K562 (cell line): ENCODE results near the gene LRRC47. TPM values are rescaled to one million over a fixed set of nuclear protein-coding genes. Genes with fewer than 3 reads are reported as not detected.

ENCODE experiments used
- ATAC-seq: fragments of 200-7000 bp; cut with Tn5 transposase; 3 replicates; pipeline ENCODE4 v1.9.1; 2020; ENCODE audit warnings: moderate library complexity
- BruUV-seq: library from RNA; stranded (reverse); fragments of 400-500 nt; replicated peaks from 2 replicates; lab custom pipeline; 2021; lab: Mats Ljungman, UMichigan
- CTCF ChIA-PET: fragments of 300-600 bp; formaldehyde crosslinking; extraction: SDS; loops from one replicate; lab custom pipeline; 2021; ENCODE audit warnings: low intra/inter-chr PET ratio; lab: Yijun Ruan, JAX
- POLR2A ChIA-PET: fragments of 300-600, 350-650 bp; sonication (Branson Sonifier 250); formaldehyde crosslinking; extraction: SDS; loops from one replicate; lab custom pipeline; 2021; ENCODE audit warnings: antibody characterized with exemption, inconsistent platforms; lab: Yijun Ruan, JAX
- DNase-seq, 4 experiments: peaks; one replicate each; pipeline versions ENCODE4 v3.0.0 to v3.0.0-alpha.2; 2011 to 2018; ENCODE audit warnings: low spot score in 3 of 4, mixed read lengths in 3 of 4; ENCODE audit errors: extremely low read depth in 1 of 4
- FAIRE-seq: peaks from 2 replicates; lab custom pipeline; 2011; peaks lifted over from hg19 to GRCh38; lab: Jason Lieb, UNC
- H2AFZ ChIP-seq: 2 replicates; pipeline ENCODE4 v1.6.0; 2011; ENCODE audit warnings: low read depth, low read length, control low read depth, inconsistent platforms
- H3K27ac ChIP-seq: fragments of 200-600 bp; 3 replicates; pipeline ENCODE4 v1.8.0; 2011; ENCODE audit warnings: low read depth, mild to moderate bottlenecking, control low read depth, inconsistent platforms, low read length, moderate library complexity, mixed read lengths; ENCODE audit errors: extremely low read depth
- H3K27me3 ChIP-seq, 2 experiments: fragments of 300-600 bp in 1 of 2; 2 replicates in 1 of 2; 3 replicates in 1 of 2; pipeline versions ENCODE4 v1.6.0 to v1.8.0; 2011; ENCODE audit warnings: inconsistent platforms in 2 of 2, low read length in 2 of 2, mild to moderate bottlenecking in 1 of 2, mixed read lengths in 1 of 2, moderate library complexity in 1 of 2; ENCODE audit not compliant: control insufficient read depth in 2 of 2, insufficient read depth in 2 of 2
- H3K36me3 ChIP-seq: fragments of 300-600 bp; 3 replicates; pipeline ENCODE4 v1.8.0; 2011; ENCODE audit warnings: mild to moderate bottlenecking, low read length, inconsistent platforms; ENCODE audit not compliant: control insufficient read depth, insufficient read depth
- H3K4me1 ChIP-seq, 2 experiments: fragments of 200-600 bp in 1 of 2; replicated peaks in 1 of 2; 2 replicates in 1 of 2; 3 replicates in 1 of 2; pipeline versions ENCODE4 v1.5.1 to v1.8.0; 2011; ENCODE audit warnings: inconsistent platforms in 2 of 2, low read length in 2 of 2, mild to moderate bottlenecking in 1 of 2, mixed read lengths in 1 of 2, moderate library complexity in 1 of 2; ENCODE audit not compliant: control insufficient read depth in 2 of 2, insufficient read depth in 2 of 2
- H3K4me2 ChIP-seq: 2 replicates; pipeline ENCODE4 v1.6.1; 2011; ENCODE audit warnings: low read length, control low read depth, inconsistent platforms, mixed read lengths; ENCODE audit not compliant: insufficient read depth
- H3K4me3 ChIP-seq: fragments of 200-600 bp; sonication (generic), shearing (Covaris generic); 2 replicates; pipeline ENCODE4 v1.5.1; 2016; ENCODE audit warnings: control low read depth, inconsistent platforms
- H3K79me2 ChIP-seq: fragments of 200-600 bp; 3 replicates; pipeline ENCODE4 v1.8.0; 2011; ENCODE audit warnings: low read length, inconsistent platforms; ENCODE audit not compliant: control insufficient read depth, insufficient read depth
- H3K9ac ChIP-seq, 2 experiments: 2 replicates each; pipeline versions ENCODE4 v1.6.0 to v1.6.1; 2011; ENCODE audit warnings: low read depth in 2 of 2, low read length in 2 of 2, control low read depth in 1 of 2, inconsistent platforms in 1 of 2, mild to moderate bottlenecking in 1 of 2, mixed read lengths in 1 of 2; ENCODE audit not compliant: insufficient read depth in 1 of 2
- H3K9me1 ChIP-seq: one replicate; pipeline ENCODE4 v1.6.0; 2011; ENCODE audit warnings: inconsistent platforms, mild to moderate bottlenecking, low read length, moderate library complexity; ENCODE audit not compliant: control insufficient read depth, insufficient read depth
- H3K9me3 ChIP-seq: replicated peaks from 2 replicates; pipeline ENCODE4 v1.5.1; 2011; ENCODE audit warnings: low read depth, low read length, inconsistent platforms; ENCODE audit not compliant: control insufficient read depth, insufficient read depth
- H4K20me1 ChIP-seq: replicated peaks from 2 replicates; pipeline ENCODE4 v1.6.1; 2011; ENCODE audit warnings: low read length, inconsistent platforms, mixed read lengths; ENCODE audit not compliant: control insufficient read depth, insufficient read depth
- ARID1B ChIP-seq: fragments of 450-650 bp; IDR thresholded peaks from 2 replicates; pipeline ENCODE4 v1.6.1; 2016; ENCODE audit warnings: antibody characterized with exemption, mild to moderate bottlenecking, inconsistent platforms
- BHLHE40 ChIP-seq: IDR thresholded peaks from 2 replicates; pipeline ENCODE4 v1.6.1; 2011; ENCODE audit warnings: low read length, improper control_type of control experiment
- CHD2 ChIP-seq: IDR thresholded peaks from 2 replicates; pipeline ENCODE4 v1.6.1; 2011; ENCODE audit warnings: low read depth, low read length
- CXXC5 ChIP-seq: fragments of 250-450 bp; sonication (Bioruptor Pico); IDR thresholded peaks from 2 replicates; pipeline ENCODE4 v1.8.0; 2022; ENCODE audit warnings: inconsistent platforms, mild to moderate bottlenecking, moderate library complexity
- FOS ChIP-seq: IDR thresholded peaks from 3 replicates; pipeline ENCODE4 v1.6.1; 2011; ENCODE audit not compliant: insufficient read length; ENCODE audit errors: extremely low read depth
- FOXJ2 ChIP-seq: fragments of 200-800 bp; sonication (Bioruptor generic); IDR thresholded peaks from 2 replicates; pipeline ENCODE4 v1.6.1; 2016; ENCODE audit warnings: missing genetic modification characterization, missing compliant biosample characterization
- FOXJ3 ChIP-seq: sonication (generic); formaldehyde crosslinking; IDR thresholded peaks from 2 replicates; pipeline ENCODE4 v1.4.0; 2020; ENCODE audit warnings: mild to moderate bottlenecking, missing genetic modification reagents
- JUND ChIP-seq, 2 experiments: IDR thresholded peaks; 2 replicates in 1 of 2; 3 replicates in 1 of 2; pipeline ENCODE4 v1.6.1; 2011; ENCODE audit warnings: borderline replicate concordance in 2 of 2, low read depth in 2 of 2, low read length in 2 of 2, improper control_type of control experiment in 1 of 2, missing biosample characterization in 1 of 2, missing genetic modification characterization in 1 of 2, missing genetic modification reagents in 1 of 2
- MAZ ChIP-seq, 2 experiments: fragments of 450-650 bp in 1 of 2; sonication (generic) in 1 of 2; formaldehyde crosslinking; IDR thresholded peaks in 1 of 2; conservative IDR thresholded peaks in 1 of 2; 2 replicates each; pipeline versions ENCODE4 v1.4.0 to v1.5.0; 2020; ENCODE audit warnings: mild to moderate bottlenecking in 1 of 2, missing genetic modification reagents in 1 of 2
- PTRF ChIP-seq: fragments of 450-650 bp; IDR thresholded peaks from 2 replicates; pipeline ENCODE4 v1.6.1; 2016; ENCODE audit warnings: mild to moderate bottlenecking, missing genetic modification characterization, missing compliant biosample characterization
- RCOR1 ChIP-seq, 2 experiments: IDR thresholded peaks; 2 replicates each; pipeline ENCODE4 v1.6.1; 2012; ENCODE audit warnings: low read depth in 2 of 2, low read length in 2 of 2, borderline replicate concordance in 1 of 2, improper control_type of control experiment in 1 of 2
- SMAD3 ChIP-seq: fragments of 450-650 bp; formaldehyde crosslinking; conservative IDR thresholded peaks from 2 replicates; pipeline ENCODE4 v1.4.0; 2020; ENCODE audit warnings: mild to moderate bottlenecking
- SMARCA4 ChIP-seq: fragments of 450-650 bp; IDR thresholded peaks from 2 replicates; pipeline ENCODE4 v1.6.1; 2016
- TBL1XR1 ChIP-seq, 2 experiments: IDR thresholded peaks; 2 replicates each; pipeline ENCODE4 v1.6.1; 2012; ENCODE audit warnings: improper control_type of control experiment in 2 of 2, low read length in 2 of 2, mild to moderate bottlenecking in 1 of 2
- ZNF384 ChIP-seq: IDR thresholded peaks from 2 replicates; pipeline ENCODE4 v1.6.1; 2012; ENCODE audit warnings: low read depth, low read length, improper control_type of control experiment
- ZNF592 ChIP-seq: fragments of 450-650 bp; IDR thresholded peaks from 2 replicates; pipeline ENCODE4 v1.6.1; 2017; ENCODE audit warnings: antibody characterized with exemption, mild to moderate bottlenecking
- WGBS: fragments of 100-300 bp; shearing (Covaris generic); methylation state at CpG from one replicate; pipeline ENCODE4 v1.1.6; 2016; ENCODE audit warnings: low coverage, mixed read lengths; ENCODE audit not compliant: insufficient coverage; ENCODE audit errors: missing lambda C conversion rate; 5-methylcytosine and 5-hydroxymethylcytosine counted together
- in situ Hi-C: fragments of 300-500 bp; cut with MboI; formaldehyde crosslinking; loops from 4 replicates; pipeline ENCODE4 v1.15.0; 2018; ENCODE audit warnings: inconsistent platforms, mixed read lengths
- intact Hi-C: fragments of 100-400 bp; cut with micrococcal nuclease; formaldehyde crosslinking; loops from 2 replicates; pipeline ENCODE4 v1.14.2; 2022
- polyA plus RNA-seq, 8 experiments: library from polyadenylated mRNA; depleted of rRNA in 4 of 8; stranded (reverse) in 5 of 8; unstranded in 3 of 8; fragments of >200 nt; fragmentation: Nextera tagmentation in 2 of 8; fragmentation: Illumina TruSeq in 1 of 8; extraction: Ambion mirVana in 2 of 8; extraction: Trizol in 1 of 8; gene quantifications; 2 replicates each; pipeline versions ENCODE4 v1.2.1 to v1.2.3, GENCODE V29; 2011 to 2014; ENCODE audit warnings: inconsistent platforms in 1 of 8, missing spikeins in 1 of 8
- total RNA-seq, 7 experiments: library from RNA; depleted of rRNA in 6 of 7; stranded (reverse); fragments of >200 nt in 6 of 7; fragmentation: Illumina TruSeq in 2 of 7; extraction: Trizol in 2 of 7; gene quantifications; 2 replicates each; pipeline versions ENCODE4 v1.2.1 to v1.2.3, GENCODE V29; 2011 to 2021; ENCODE audit warnings: low replicate concordance in 1 of 7
- TF ChIP-seq, protein P1 (sequence below), 2 experiments: fragments of 450-650 bp; conservative IDR thresholded peaks; 2 replicates each; pipeline ENCODE4 v1.6.1; 2017; ENCODE audit warnings: mild to moderate bottlenecking in 2 of 2, moderate library complexity in 2 of 2

The LRRC47 gene
- total and polyA plus RNA-seq, 9 of the 15 experiments (the other 6 are each of a cell fraction or from before 2014, with no cell fraction given) = 4.6 to 68.0 (median 35.9) TPM

- Histone ChIP-seq H3K27me3 (no peaks in the 10 kb centered on the region), H3K36me3 (no peaks in the 10 kb centered on the region), H3K79me2 (no peaks in the 10 kb centered on the region), H3K9me1 (no peaks in the 10 kb centered on the region), H3K27ac (peak overlapping the region; percentile 76), H3K4me3 (no peak overlapping the region), H3K4me2 (peak overlapping the region; percentile 62), H2AFZ (peak overlapping the region; percentile 99), H4K20me1 (no peaks in the 10 kb centered on the region), H3K9ac (peak overlapping the region; percentile 64 to 71; a peak in 3 of 4 replicates), H3K9me3 (no peaks in the 10 kb centered on the region), H3K4me1 (peaks cover 13 to 32% of the 10 kb centered on the region in 2 experiments)
- CTCF ChIA-PET = no interaction called here
- peak; percentile 68 for ATAC-seq
- BruUV-seq = no TSS peak
- WGBS = 6% methylated on average over 11 of the region's 11 CpGs
- FAIRE-seq = no peak
- in situ Hi-C loops = no loop called here
- DNase-seq = peak in 2 of 4 experiments; percentile 48 to 70
- intact Hi-C loops = loop anchor here (2.0 kb wide), 1 partner anchor 30 kb away; no protein-coding TSS in a partner anchor
- POLR2A ChIA-PET = interaction anchor here (0.6 to 1.5 kb wide), 6 partner anchors 8 to 95 kb away, joined by 3 to 5 read pairs (median 4); partner anchors contain the start of gene LRRC47
- peak; percentile 63 for TF ChIP-seq ZNF384
- TF ChIP-seq JUND (IDR thresholded peaks at IDR 0.05; ENCODE audit: borderline replicate concordance, low read depth, low read length) = no peak
- peak; percentile 33; the same call in 1 of the 3 replicates for TF ChIP-seq JUND (tag; IDR thresholded peaks at IDR 0.05; ENCODE audit: borderline replicate concordance, low read depth, low read length)
- TF ChIP-seq MAZ (CRISPR knock-in tag; conservative IDR thresholded peaks at IDR 0.05 in 1 of 2, IDR thresholded peaks at IDR 0.05 in 1 of 2) = 0 out of 4 replicates have a peak, but pooled peaks of 1 of the 2 experiments have one; percentile 18
- 0 out of 2 replicates have a peak, but pooled peaks have one; percentile 29 for TF ChIP-seq FOXJ2 (tag)
- peak in 1 of 2 experiments; percentile 35; a peak in 1 of 4 replicates for TF ChIP-seq RCOR1 (IDR thresholded peaks at IDR 0.05; ENCODE audit: borderline replicate concordance in 1 of 2, low read depth in 2 of 2, low read length in 2 of 2)
- TF ChIP-seq, protein P1, sequence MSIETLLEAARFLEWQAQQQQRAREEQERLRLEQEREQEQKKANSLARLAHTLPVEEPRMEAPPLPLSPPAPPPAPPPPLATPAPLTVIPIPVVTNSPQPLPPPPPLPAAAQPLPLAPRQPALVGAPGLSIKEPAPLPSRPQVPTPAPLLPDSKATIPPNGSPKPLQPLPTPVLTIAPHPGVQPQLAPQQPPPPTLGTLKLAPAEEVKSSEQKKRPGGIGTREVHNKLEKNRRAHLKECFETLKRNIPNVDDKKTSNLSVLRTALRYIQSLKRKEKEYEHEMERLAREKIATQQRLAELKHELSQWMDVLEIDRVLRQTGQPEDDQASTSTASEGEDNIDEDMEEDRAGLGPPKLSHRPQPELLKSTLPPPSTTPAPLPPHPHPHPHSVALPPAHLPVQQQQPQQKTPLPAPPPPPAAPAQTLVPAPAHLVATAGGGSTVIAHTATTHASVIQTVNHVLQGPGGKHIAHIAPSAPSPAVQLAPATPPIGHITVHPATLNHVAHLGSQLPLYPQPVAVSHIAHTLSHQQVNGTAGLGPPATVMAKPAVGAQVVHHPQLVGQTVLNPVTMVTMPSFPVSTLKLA (conservative IDR thresholded peaks at IDR 0.05) = 0 out of 4 replicates have a peak, but pooled peaks of 1 of the 2 experiments have one; percentile 6
- TF ChIP-seq FOXJ3 = no peak
- TF ChIP-seq CHD2 = peak; percentile 65
- 0 out of 4 replicates have a peak, but pooled peaks of 1 of the 2 experiments have one; percentile 32 for TF ChIP-seq TBL1XR1 (IDR thresholded peaks at IDR 0.05; ENCODE audit: low read length in 2 of 2)
- peak; percentile 19 for TF ChIP-seq CXXC5 (CRISPR knock-in tag)
- TF ChIP-seq SMARCA4 = peak; percentile 39; the same call in 1 of the 2 replicates
- peak; percentile 25; the same call in 1 of the 2 replicates for TF ChIP-seq BHLHE40
- no peak for TF ChIP-seq PTRF
- peak; percentile 16; the same call in 1 of the 2 replicates for TF ChIP-seq ZNF592
- 0 out of 2 replicates have a peak, but pooled peaks have one; percentile 7 for TF ChIP-seq ARID1B
- TF ChIP-seq SMAD3 (CRISPR knock-in tag) = no peak
- no peak for TF ChIP-seq FOS
Measured at GRCh38 chr1:3805038-3805437, 8.7 kb upstream of the LRRC47 start.
